Measurements from ENCODE around the gene OR13C2.

OR13C2 gene

DNA sequence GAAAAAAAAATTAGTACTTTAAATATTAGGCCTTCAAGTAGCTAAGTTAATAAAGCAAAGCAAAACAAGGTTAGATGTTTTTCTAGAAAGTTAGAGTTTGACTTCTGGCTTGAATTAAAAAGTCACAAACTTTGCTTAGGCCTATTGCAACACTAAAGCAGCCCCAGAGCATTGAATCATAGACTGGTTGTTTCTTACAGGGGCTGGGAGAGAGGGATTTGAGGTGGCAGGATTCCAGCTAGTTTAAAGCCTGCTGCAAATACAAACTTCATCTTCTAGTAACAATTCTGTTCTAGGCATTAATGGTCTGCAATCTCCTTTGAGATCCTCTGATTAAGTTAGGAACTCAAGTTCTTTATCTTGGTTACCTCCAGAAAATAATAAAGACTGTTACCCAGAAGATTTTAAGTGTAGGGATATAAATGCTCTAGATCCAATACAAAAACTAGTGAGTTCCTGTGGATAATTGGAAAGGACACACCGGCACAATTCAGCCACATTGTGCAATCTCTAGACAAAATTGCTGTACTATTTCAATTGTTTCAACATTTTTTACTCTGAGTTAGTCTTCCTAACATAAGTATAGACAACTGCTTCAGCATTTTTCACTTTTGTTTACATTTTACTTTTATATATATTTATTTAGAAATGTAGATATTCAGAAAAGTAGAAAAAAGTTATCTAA lies 18.8 kb downstream of the OR13C2 start:
- DNase-seq (ENCODE audit: extremely low spot score) = no peak
- TF ChIP-seq FOXK2 (IDR thresholded peaks at IDR 0.05) (no peak), HDGF (IDR thresholded peaks at IDR 0.05; ENCODE audit: borderline replicate concordance) (no peak), ZNF384 (IDR thresholded peaks at IDR 0.05) (no peak), TARDBP (IDR thresholded peaks at IDR 0.05) (no peak)
- ChIA-PET POLR2A (no interaction called here), CTCF (no interaction called here)

DNA sequence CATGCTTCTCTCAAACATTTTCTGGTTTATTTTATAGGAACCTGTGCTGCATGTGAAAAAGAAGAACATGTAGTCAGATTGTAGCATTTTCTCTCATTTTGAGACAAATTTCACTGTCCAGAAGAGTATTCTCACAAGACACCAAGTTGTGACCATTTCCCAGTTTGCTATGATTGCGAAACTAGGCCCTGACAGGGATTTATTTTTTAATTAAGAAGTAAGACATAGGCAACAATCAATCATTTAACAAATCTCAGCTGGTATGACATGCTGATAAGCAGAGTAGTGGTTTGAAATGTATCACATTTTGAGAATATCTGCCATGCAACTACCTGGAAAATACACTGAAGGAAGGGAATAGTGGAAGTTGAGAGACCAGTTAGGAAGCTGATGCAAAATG lies 24.9 kb downstream of the OR13C2 start:
- POLR2A ChIA-PET = no interaction called here
- no peak for TF ChIP-seq FOXK2 (IDR thresholded peaks at IDR 0.05)
- TF ChIP-seq HDGF (IDR thresholded peaks at IDR 0.05; ENCODE audit: borderline replicate concordance) = no peak
- no peak for TF ChIP-seq NFRKB (IDR thresholded peaks at IDR 0.05)
- TF ChIP-seq BHLHE40 (IDR thresholded peaks at IDR 0.05; ENCODE audit: borderline replicate concordance) = no peak
- TF ChIP-seq ZNF384 (IDR thresholded peaks at IDR 0.05) = no peak
- TF ChIP-seq ELF4 (IDR thresholded peaks at IDR 0.05) = no peak
- TF ChIP-seq CTBP1 (IDR thresholded peaks at IDR 0.05; ENCODE audit: borderline replicate concordance) = no peak
- no peak for TF ChIP-seq LEF1 (IDR thresholded peaks at IDR 0.05; ENCODE audit: borderline replicate concordance)
- TF ChIP-seq, protein P1, sequence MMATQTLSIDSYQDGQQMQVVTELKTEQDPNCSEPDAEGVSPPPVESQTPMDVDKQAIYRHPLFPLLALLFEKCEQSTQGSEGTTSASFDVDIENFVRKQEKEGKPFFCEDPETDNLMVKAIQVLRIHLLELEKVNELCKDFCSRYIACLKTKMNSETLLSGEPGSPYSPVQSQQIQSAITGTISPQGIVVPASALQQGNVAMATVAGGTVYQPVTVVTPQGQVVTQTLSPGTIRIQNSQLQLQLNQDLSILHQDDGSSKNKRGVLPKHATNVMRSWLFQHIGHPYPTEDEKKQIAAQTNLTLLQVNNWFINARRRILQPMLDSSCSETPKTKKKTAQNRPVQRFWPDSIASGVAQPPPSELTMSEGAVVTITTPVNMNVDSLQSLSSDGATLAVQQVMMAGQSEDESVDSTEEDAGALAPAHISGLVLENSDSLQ (IDR thresholded peaks at IDR 0.05) = no peak
- TF ChIP-seq L3MBTL2 (conservative IDR thresholded peaks at IDR 0.05) = no peak
- no peak for TF ChIP-seq ARNT (IDR thresholded peaks at IDR 0.05)
- no peak for TF ChIP-seq FOXM1 (IDR thresholded peaks at IDR 0.05; ENCODE audit: borderline replicate concordance)
- TF ChIP-seq SP1 (IDR thresholded peaks at IDR 0.05) = no peak
- TF ChIP-seq FOXA1 (IDR thresholded peaks at IDR 0.05) = no peak
- TF ChIP-seq SUZ12 (IDR thresholded peaks at IDR 0.05) = no peak
- TF ChIP-seq TARDBP (IDR thresholded peaks at IDR 0.05) = no peak
- DNase-seq (ENCODE audit: extremely low spot score) = no peak
- CTCF ChIA-PET = no interaction called here

DNA sequence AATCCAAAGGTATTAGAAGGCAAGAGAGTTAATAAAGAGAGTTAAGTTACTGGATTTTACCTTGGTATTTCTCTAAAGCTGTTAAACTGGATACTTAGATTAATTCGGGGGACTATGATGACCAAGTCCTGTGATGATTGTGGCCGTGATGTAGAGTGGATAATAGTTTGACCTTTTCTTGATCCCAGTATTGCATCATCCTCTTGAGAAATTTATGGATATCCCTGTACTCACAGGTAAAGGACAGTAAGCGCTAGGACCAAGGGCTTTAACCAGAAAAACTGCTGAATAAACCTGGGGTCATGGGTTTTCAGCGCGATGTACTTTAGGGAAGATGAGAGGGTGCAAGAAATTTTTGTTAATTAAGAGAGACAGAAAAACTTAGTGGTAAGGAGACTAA lies 28.2 kb downstream of the OR13C2 start:
- no peak for DNase-seq (ENCODE audit: extremely low spot score)
- TF ChIP-seq NFRKB (IDR thresholded peaks at IDR 0.05) = no peak
- no peak for TF ChIP-seq SP1 (IDR thresholded peaks at IDR 0.05)
- ChIA-PET CTCF (no interaction called here), POLR2A (no interaction called here)

DNA sequence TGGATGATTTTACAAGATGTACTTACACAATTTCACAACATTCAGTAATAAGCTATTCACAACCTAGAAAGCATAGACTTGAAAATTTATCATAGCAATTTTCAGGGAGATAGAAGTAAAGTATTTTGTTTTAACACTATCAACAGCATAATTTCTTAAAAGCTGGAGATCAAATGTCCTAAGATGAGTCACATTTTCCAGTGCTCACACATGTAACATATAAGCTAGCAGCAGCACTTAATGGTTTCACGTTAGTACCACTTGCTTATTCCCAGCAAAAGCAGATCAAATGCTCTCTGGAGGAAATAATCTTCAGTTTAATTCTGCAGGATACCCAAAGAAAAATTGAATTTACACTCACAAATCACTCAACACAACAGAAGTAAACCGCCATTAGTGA lies 30.0 kb downstream of the OR13C2 start:
- no peak for DNase-seq (ENCODE audit: extremely low spot score)
- TF ChIP-seq L3MBTL2 (conservative IDR thresholded peaks at IDR 0.05) (no peak), ARNT (IDR thresholded peaks at IDR 0.05) (no peak), FOXK2 (IDR thresholded peaks at IDR 0.05) (no peak), FOXM1 (IDR thresholded peaks at IDR 0.05; ENCODE audit: borderline replicate concordance) (no peak), TARDBP (IDR thresholded peaks at IDR 0.05) (no peak), CTBP1 (IDR thresholded peaks at IDR 0.05; ENCODE audit: borderline replicate concordance) (no peak), ZNF384 (IDR thresholded peaks at IDR 0.05) (no peak), BHLHE40 (IDR thresholded peaks at IDR 0.05; ENCODE audit: borderline replicate concordance) (no peak), LEF1 (IDR thresholded peaks at IDR 0.05; ENCODE audit: borderline replicate concordance) (no peak), SP1 (IDR thresholded peaks at IDR 0.05) (no peak), FOXA1 (IDR thresholded peaks at IDR 0.05) (no peak), HDGF (IDR thresholded peaks at IDR 0.05; ENCODE audit: borderline replicate concordance) (no peak), SUZ12 (IDR thresholded peaks at IDR 0.05) (no peak), ELF4 (IDR thresholded peaks at IDR 0.05) (no peak), NFRKB (IDR thresholded peaks at IDR 0.05) (no peak)
- TF ChIP-seq, protein P1 (IDR thresholded peaks at IDR 0.05) = no peak
- POLR2A ChIA-PET = no interaction called here
- CTCF ChIA-PET = no interaction called here

DNA sequence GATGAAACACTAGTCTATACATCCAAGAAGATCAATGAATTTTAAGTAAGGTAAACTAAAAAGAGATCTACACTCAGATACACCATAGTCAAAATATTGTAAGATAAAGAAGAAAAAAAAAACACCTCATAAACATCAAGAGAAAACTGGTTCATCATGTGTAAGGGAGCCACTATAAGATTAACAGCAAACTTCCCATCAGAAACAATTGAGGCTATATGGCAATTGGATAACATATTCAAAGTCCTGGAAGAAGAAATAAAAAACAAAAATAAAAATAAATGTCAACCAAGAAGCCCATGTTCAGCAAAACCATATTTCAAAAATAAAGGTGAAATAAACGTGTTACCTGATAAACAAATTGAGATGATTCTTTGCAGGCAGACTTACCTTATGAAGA lies 32.8 kb downstream of the OR13C2 start:
- no peak for DNase-seq (ENCODE audit: extremely low spot score)
- ChIA-PET CTCF (no interaction called here), POLR2A (no interaction called here)
- TF ChIP-seq ZNF384 (IDR thresholded peaks at IDR 0.05) = no peak
- no peak for TF ChIP-seq BHLHE40 (IDR thresholded peaks at IDR 0.05; ENCODE audit: borderline replicate concordance)
- TF ChIP-seq HDGF (IDR thresholded peaks at IDR 0.05; ENCODE audit: borderline replicate concordance) = no peak
- TF ChIP-seq LEF1 (IDR thresholded peaks at IDR 0.05; ENCODE audit: borderline replicate concordance) = no peak
- TF ChIP-seq, protein P1 (IDR thresholded peaks at IDR 0.05) = no peak
- TF ChIP-seq FOXA1 (IDR thresholded peaks at IDR 0.05) = no peak
- TF ChIP-seq L3MBTL2 (conservative IDR thresholded peaks at IDR 0.05) = no peak
- no peak for TF ChIP-seq NFRKB (IDR thresholded peaks at IDR 0.05)
- TF ChIP-seq CTBP1 (IDR thresholded peaks at IDR 0.05; ENCODE audit: borderline replicate concordance) = no peak
- no peak for TF ChIP-seq TARDBP (IDR thresholded peaks at IDR 0.05)
- no peak for TF ChIP-seq ELF4 (IDR thresholded peaks at IDR 0.05)
- no peak for TF ChIP-seq SP1 (IDR thresholded peaks at IDR 0.05)
- no peak for TF ChIP-seq ARNT (IDR thresholded peaks at IDR 0.05)
- no peak for TF ChIP-seq FOXM1 (IDR thresholded peaks at IDR 0.05; ENCODE audit: borderline replicate concordance)
- no peak for TF ChIP-seq SUZ12 (IDR thresholded peaks at IDR 0.05)
- no peak for TF ChIP-seq FOXK2 (IDR thresholded peaks at IDR 0.05)

DNA sequence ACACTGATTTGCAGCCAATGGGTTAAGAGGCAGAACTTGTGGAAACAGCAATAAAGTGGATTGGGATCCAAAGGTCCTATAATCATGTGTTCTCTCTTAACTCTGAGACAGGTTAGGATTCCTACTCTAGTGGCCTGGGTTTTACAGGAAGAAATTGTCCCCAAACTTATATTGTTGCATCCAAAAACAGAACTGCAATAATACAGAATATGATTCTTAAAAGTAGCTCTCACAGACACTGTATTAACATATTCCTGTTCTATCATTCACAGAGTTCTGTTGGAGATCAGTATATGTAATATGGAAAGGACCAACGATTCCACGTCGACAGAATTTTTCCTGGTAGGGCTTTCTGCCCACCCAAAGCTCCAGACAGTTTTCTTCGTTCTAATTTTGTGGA lies 36.6 kb downstream of the OR13C2 start, which contains the start of gene OR13C8:
Gene OR13C8 (plus strand): TSS at position 301 of the 400 bp plus-strand sequence. CDS start 0 bp downstream, at position 301.
- CTCF ChIA-PET = no interaction called here
- TF ChIP-seq FOXA1 (IDR thresholded peaks at IDR 0.05) (no peak), SP1 (IDR thresholded peaks at IDR 0.05) (no peak), TARDBP (IDR thresholded peaks at IDR 0.05) (no peak), FOXM1 (IDR thresholded peaks at IDR 0.05; ENCODE audit: borderline replicate concordance) (no peak), HDGF (IDR thresholded peaks at IDR 0.05; ENCODE audit: borderline replicate concordance) (no peak), FOXK2 (IDR thresholded peaks at IDR 0.05) (no peak), CTBP1 (IDR thresholded peaks at IDR 0.05; ENCODE audit: borderline replicate concordance) (no peak), ARNT (IDR thresholded peaks at IDR 0.05) (no peak), BHLHE40 (IDR thresholded peaks at IDR 0.05; ENCODE audit: borderline replicate concordance) (no peak), NFRKB (IDR thresholded peaks at IDR 0.05) (no peak), SUZ12 (IDR thresholded peaks at IDR 0.05) (no peak), ZNF384 (IDR thresholded peaks at IDR 0.05) (no peak)
- TF ChIP-seq, protein P1 (IDR thresholded peaks at IDR 0.05) = no peak

More for the DNA sequence above, 36.6 kb downstream of the OR13C2 start, which contains the start of gene OR13C8:
- no peak for DNase-seq (ENCODE audit: extremely low spot score)
- POLR2A ChIA-PET = no interaction called here
